ENCODE data around the gene ARID1B. TPM values are rescaled to one million over a fixed set of nuclear protein-coding genes. Genes with fewer than 3 reads are reported as not detected.

Gene ARID1B
- total and polyA plus RNA-seq, 10 donors: 17.7 to 223 (median 141) TPM

DNA sequence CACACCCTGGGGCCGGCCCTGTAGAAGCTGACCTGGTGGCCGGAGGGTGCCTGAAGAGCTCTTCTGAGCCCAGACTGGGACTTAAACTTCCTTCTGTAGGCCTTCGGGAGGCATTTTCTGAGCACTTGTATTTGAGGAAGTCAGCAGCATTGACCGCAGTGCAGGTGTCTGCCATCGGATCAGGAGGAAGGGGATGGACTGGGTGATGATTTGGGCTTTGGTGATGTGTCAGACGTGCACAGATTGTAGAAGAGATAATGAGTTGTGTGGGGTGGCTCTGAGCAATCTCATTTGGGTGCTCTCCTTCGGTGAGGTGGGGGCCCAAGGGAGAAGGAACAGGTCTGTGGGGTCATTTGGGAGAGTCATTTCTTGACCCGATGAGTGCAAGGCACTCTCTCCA lies 150.9 kb downstream of the ARID1B start:
- Histone ChIP-seq H3K4me3 (no peak overlapping the region), H3K9me3 (no peaks in the 10 kb centered on the region), H3K27ac (no peak overlapping the region), H3K27me3 (replicated peaks in 1 of 7) (no peaks in the 10 kb centered on the region), H3K4me1 (peaks cover 0 to 88% (median 36%) of the 10 kb centered on the region in 6 donors), H3K36me3 (no peaks in the 10 kb centered on the region)
- DNase-seq: no peak
- 71 to 86% (median 77%) methylated on average over 8 of the region's 8 CpGs for WGBS, 5 donors
- TF ChIP-seq POLR2AphosphoS5 (IDR thresholded peaks at IDR 0.05): peak in 1 of 3 donors; percentile 3
- no peak for TF ChIP-seq CTCF (IDR thresholded peaks at IDR 0.05 in 8 of 11, conservative IDR thresholded peaks at IDR 0.05 in 3 of 11)
- no peak for TF ChIP-seq POLR2A (IDR thresholded peaks at IDR 0.05)
- intact Hi-C loops (cut with DNase I; ENCODE audit: low total_unique reads): no loop called here

DNA sequence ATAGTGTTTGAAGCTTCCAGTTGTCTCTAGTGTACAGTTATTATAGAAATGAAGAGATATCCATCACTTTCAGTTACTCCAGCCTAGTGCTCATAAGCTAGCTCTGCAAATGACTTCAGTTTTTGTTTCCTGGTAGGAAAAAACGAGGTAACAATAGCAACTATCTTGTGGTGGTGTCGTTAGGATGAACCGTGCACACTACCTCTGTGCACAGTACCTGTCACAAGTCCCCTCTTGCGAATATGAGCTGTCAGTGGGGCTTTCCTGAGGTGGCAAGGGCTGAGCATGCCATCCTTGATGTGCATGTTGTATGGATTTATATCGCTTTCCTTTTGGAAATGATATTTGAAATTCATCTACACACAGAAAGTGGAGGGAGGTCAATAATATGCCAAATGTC lies 151.8 kb downstream of the ARID1B start:
- WGBS, 5 donors: 79 to 96% (median 91%) methylated on average over 5 of the region's 5 CpGs
- H3K27ac ChIP-seq: no peak overlapping the region
- no peaks in the 10 kb centered on the region for H3K9me3 ChIP-seq
- H3K27me3 ChIP-seq (replicated peaks in 1 of 7): no peaks in the 10 kb centered on the region
- peaks cover 3 to 88% (median 43%) of the 10 kb centered on the region in 6 donors for H3K4me1 ChIP-seq
- DNase-seq: no peak
- H3K4me3 ChIP-seq: no peak overlapping the region
- intact Hi-C loops (cut with DNase I; ENCODE audit: low total_unique reads): no loop called here
- H3K36me3 ChIP-seq: no peaks in the 10 kb centered on the region
- TF ChIP-seq POLR2AphosphoS5 (IDR thresholded peaks at IDR 0.05): no peak
- TF ChIP-seq POLR2A (IDR thresholded peaks at IDR 0.05): no peak
- TF ChIP-seq CTCF (IDR thresholded peaks at IDR 0.05 in 8 of 11, conservative IDR thresholded peaks at IDR 0.05 in 3 of 11): no peak

DNA sequence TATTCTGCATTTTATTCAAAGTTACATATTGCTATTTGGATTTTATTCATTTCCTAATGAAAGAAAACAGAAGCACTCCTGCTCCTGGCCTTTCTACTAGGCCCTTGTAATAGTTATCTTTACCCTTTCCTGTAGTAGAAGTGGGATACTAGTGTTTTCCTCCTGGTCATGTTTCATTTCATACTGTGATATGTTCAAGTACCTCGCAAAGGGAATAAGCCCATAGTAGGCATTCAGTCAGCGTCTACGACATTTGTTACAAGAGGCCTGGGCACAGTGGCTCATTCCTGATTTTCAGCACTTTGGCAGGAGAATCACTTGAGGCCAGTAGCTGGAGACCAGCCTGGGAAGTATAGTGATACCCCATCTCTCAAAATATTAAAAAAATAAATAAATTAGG lies 154.1 kb downstream of the ARID1B start:
- H3K27me3 ChIP-seq (replicated peaks in 1 of 7): no peaks in the 10 kb centered on the region
- DNase-seq: no peak
- H3K9me3 ChIP-seq: no peaks in the 10 kb centered on the region
- WGBS, 5 donors: 92 to 100% (median 96%) methylated on average over 3 of the region's 3 CpGs
- no peak overlapping the region for H3K27ac ChIP-seq
- peaks cover 0 to 14% (median 2%) of the 10 kb centered on the region in 6 donors for H3K36me3 ChIP-seq
- no peak overlapping the region for H3K4me3 ChIP-seq
- peaks cover 5 to 81% (median 28%) of the 10 kb centered on the region in 6 donors for H3K4me1 ChIP-seq
- TF ChIP-seq POLR2AphosphoS5 (IDR thresholded peaks at IDR 0.05) (no peak), CTCF (IDR thresholded peaks at IDR 0.05 in 8 of 11, conservative IDR thresholded peaks at IDR 0.05 in 3 of 11) (no peak), POLR2A (IDR thresholded peaks at IDR 0.05) (no peak)
- intact Hi-C loops (cut with DNase I; ENCODE audit: low total_unique reads): no loop called here

DNA sequence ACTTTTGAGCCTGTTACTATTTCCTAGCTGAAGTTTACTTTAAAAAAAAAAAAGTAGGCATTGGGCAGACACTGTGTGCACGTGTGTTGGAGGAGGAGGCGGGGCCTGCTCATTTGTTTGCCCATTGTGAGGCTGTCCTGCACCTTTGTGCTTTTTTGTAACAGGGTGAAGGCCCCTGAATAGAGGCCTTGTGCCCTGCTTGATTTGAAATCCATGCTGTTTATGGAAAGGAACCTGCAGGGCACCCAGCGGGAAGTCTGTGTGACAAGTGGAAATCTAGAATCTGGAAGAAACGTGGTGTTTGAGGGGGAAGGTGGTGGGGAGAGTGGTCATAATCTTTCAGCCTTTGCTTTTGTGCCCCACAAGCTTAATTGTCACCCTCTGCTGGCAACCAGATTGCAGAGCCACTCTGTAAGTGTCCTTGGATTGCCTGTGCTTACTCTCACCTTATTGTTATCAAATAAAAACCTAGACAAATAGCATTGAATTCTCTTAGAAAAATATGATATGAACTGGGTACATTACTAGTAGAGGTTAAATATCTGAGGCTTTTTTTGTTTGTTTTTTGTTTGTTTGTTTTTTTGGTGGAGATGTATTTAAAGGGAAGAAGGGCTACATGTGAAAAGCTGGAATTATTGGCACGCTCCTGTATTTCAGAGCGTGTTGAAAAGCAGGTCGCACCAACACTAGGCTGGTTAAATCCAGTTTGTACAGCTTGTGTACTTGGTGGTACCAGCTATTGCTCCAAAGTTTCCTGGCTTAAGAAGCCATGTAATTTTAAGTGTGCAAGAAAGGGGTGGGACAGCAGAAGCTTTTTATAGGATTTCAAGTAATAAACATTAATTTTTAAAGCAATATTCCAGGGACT lies 156.3 kb downstream of the ARID1B start:
- DNase-seq: no peak
- intact Hi-C loops (cut with DNase I; ENCODE audit: low total_unique reads): no loop called here
- Histone ChIP-seq H3K36me3 (peaks cover 0 to 20% (median 2%) of the 10 kb centered on the region in 6 donors), H3K27me3 (replicated peaks in 1 of 7) (no peaks in the 10 kb centered on the region), H3K9me3 (no peaks in the 10 kb centered on the region), H3K4me3 (no peak overlapping the region), H3K4me1 (peaks cover 10 to 76% (median 30%) of the 10 kb centered on the region in 6 donors), H3K27ac (peak overlapping the region in 1 of 8 donors; percentile 21)
- TF ChIP-seq CTCF (IDR thresholded peaks at IDR 0.05 in 8 of 11, conservative IDR thresholded peaks at IDR 0.05 in 3 of 11) (no peak), POLR2A (IDR thresholded peaks at IDR 0.05) (no peak), POLR2AphosphoS5 (IDR thresholded peaks at IDR 0.05) (no peak)
- 65 to 73% (median 71%) methylated on average over 7 of the region's 7 CpGs for WGBS, 5 donors
